ENCODE measurements around the gene HELB.

Gene HELB

GRCh38 chr12:66304296-66304900 lies 2.1 kb downstream of the HELB start:
- DNase-seq, result no peak

GRCh38 chr12:66309606-66310005 lies 7.3 kb downstream of the HELB start:
- DNase-seq, result no peak

DNA sequence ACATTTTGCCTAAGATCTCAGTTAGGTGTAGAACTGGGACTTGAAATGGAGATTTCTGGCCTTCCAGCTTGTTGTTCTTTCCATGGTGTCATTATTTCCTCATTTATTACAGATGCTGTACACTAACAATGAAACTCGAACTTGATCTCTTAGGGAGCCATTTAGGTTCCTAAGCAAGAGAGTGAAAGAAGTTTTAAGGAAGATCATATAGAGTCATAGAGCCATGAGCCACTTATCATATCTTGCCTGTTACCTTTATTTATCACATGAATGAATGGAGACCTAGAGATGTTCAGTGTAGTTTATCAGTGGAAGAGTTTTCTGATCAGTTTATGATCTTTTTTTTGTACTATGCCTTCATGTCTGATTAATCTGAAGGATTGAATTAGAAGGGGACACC lies 9.9 kb downstream of the HELB start:
- DNase-seq, result no peak

- DNase-seq, result no peak
These were observed 12.0 kb downstream of the HELB start for GRCh38 chr12:66314278-66314677.

DNA sequence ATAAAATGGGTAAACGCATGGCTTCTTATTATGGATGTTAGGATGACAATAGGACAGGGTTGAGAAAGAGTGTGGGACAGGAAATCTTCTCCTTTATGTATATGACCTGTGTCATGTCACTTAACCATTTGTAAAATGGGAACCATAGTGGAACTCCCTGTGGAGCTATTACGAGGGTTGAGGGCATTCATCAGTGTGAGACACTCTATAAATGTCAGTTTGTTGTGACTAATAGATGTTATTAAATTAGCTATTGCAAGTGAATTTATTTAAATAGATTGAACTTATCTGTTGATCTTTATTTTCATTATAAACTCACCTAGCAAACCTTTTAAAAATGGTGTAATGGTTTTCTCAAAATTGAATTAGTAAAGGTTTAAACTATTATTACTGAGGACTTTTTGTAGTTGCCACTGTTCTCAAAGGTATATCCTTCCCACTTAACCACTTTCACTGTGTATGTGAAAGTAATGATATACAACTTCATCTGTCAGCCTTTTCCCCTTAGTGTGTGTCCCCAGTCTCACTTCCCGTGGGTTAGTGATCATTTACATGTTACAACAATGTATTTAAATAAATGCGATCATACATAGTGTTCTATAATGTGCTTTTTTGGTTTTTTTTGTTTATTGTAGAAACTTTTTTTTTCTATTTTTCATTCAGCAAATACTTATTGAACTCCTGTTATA lies 17.1 kb downstream of the HELB start:
- no peak for DNase-seq

GRCh38 chr12:66320996-66321395 lies 18.7 kb downstream of the HELB start:
- DNase-seq, result no peak

DNA sequence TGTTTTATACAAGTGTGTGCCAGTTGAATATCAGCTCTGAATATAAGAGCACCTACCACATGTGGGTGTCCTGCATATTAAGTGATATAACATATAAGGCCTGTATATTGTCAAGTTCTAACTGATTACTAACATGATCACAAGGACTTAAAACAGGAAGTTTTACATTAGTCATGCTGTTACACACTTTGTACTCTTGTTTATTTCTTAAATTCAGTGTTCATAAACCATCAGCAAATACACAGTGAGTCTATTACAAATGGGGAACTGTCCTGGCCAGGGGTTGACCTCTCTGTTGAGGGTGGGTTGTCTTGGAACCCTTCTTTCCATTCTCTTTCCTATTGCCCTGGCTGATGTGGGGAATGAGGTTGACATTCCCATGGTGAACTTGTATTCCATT lies 19.1 kb downstream of the HELB start:
- DNase-seq, result no peak

DNA sequence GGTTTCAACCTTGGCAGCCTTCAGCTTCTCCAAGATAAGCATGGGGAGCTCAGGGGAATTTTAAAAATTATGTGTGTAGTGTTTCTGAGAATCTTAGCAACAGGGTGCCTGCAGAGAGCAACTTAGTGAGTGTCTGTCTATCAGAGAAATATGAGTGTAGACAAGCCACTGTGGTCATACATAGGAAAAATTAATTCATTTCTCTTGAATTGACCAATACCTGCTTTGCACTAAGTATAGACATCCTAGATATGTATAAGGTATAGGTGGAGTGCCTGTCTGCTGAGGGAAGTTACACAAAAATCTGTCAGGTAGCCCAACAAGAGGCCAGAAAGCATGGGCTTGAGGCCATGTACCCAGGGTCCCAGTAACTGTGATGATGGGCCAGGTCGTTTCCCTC lies 20.7 kb downstream of the HELB start:
- DNase-seq, result no peak

- no peak for DNase-seq
These were observed 27.6 kb downstream of the HELB start for GRCh38 chr12:66329941-66330340.

- no peak for DNase-seq
These were observed 28.7 kb downstream of the HELB start for GRCh38 chr12:66331016-66331415.

- DNase-seq, result no peak
These were observed 29.5 kb downstream of the HELB start for GRCh38 chr12:66331814-66332213.

GRCh38 chr12:66335746-66336145 lies 33.5 kb downstream of the HELB start:
- no peak for DNase-seq

- DNase-seq, result no peak
These were observed 35.2 kb downstream of the HELB start for GRCh38 chr12:66337381-66338010.

- DNase-seq, result no peak
These were observed 37.8 kb downstream of the HELB start for GRCh38 chr12:66340131-66340530.

DNA sequence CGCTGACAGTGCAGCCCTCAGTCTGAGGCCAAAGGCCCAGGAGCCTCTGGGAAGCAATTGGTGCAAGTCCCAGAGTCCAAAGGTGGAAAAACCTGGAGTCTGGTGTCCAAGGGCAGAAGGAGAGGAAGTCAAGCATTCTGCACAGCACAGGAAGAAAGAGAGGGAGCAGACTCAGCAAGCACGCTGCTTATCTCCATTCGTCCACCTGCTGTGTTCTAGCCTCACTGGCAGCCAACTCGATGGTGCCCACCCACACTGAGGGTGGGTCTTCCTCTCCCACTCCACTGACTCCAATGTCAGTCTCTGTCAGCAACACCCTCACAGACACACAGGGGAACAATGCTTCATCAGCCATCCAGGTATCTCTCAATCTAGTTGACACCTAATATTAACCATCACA lies 38.8 kb downstream of the HELB start:
- no peak for DNase-seq

GRCh38 chr12:66345212-66345611 lies 42.9 kb downstream of the HELB start:
- no peak for DNase-seq

DNA sequence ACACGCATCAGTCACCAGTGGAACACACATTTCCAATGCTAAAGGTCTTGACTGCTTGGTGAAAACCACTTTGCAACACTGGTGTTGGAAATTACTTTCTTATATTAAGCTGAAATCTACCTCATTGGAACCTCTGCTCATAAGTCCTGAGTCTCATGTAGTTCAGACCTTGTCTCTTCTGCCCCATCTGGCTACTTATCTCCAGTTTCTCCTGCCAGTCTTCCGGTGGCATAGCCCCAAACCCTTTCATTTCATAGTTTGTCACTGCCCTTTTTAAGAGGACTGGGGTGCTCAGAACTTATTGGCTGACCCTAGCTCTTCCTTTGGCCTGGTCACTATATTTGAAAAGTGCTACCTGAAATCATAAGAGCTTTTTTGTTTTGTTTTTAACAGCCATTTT lies 43.7 kb downstream of the HELB start:
- no peak for DNase-seq

- DNase-seq, result no peak
These were observed 49.0 kb downstream of the HELB start for GRCh38 chr12:66351301-66351700.

GRCh38 chr12:66352197-66352596 lies 49.9 kb downstream of the HELB start:
- DNase-seq, result no peak

GRCh38 chr12:66352899-66353298 lies 50.6 kb downstream of the HELB start:
- DNase-seq, result no peak

GRCh38 chr12:66354291-66354690 lies 52.0 kb downstream of the HELB start:
- no peak for DNase-seq

DNA sequence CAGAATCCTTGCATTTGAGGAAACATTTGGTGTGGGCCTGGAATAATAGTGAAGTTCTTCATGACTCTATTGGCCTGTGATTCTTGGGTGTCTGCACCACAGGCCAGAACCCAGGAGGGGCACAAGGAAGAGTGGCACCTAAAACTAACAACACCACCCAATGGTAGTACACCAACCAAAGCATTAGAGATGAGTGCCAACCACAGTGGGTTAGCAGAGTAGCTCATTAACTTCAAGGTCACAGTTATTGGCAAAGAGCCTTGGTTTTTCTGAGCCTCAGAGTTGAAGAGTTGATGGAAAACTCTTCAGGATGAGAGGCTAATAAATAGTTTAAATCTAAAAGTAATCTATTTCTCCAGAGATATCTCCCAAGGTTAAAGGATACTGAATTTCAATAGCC lies 57.0 kb downstream of the HELB start:
- DNase-seq, result no peak

DNA sequence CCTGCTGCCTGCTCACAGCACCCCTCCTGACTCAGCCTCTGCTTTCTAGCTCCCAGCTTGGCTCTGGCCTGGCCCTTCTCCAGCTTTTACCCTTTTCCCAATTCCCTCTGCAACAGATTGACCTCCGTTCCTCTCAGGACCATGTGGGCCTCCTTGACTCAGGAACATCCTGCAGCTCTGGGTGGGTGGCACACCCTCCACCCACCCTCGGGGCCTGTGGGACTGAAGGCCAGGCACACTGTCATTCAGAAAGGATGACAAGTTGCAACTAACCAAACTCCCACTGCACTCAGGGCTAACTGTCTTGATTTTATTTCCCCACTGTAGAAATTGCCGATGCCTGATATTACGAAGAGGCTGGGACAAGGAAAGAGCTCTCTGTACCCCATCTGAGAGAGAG lies 59.4 kb downstream of the HELB start:
- DNase-seq, result no peak

GRCh38 chr12:66365718-66366490 lies 63.6 kb downstream of the HELB start:
- no peak for DNase-seq
